GM18526 (cell line): ENCODE results near the gene SPATA31D3.
"Not testable (repeated sequence)": the region's sequence is repeated elsewhere in the genome, so short reads cannot be mapped to it uniquely, and the experiment has no call there.

Experiments
- POLR2A ChIP-seq: IDR thresholded peaks from 3 replicates; pipeline ENCODE4 v1.6.1; 2011; ENCODE audit not compliant: insufficient read length; ENCODE audit errors: extremely low read depth

Gene SPATA31D3

GRCh38 chr9:81971727-81972126, 28.4 kb downstream of the SPATA31D3 start:
- TF ChIP-seq POLR2A: no peak

DNA sequence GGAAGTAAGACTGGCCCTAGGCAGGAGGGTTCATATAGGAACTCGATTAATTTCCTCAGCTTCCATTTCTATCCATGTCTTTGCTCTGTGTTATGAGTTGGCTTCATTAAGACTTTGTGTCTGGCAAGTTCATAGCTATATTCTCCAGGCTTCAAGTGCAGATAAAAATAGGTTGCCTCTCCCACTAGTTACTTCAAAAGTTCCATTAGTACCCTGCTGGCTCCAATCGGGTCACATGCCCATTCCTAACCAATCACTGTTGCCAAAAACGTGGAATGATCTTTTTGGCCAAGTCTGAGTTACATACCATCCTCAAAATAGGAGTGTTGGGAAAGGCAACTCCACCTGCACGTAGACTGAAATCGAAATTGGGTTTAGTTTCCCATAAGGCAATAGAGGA, 31.5 kb downstream of the SPATA31D3 start:
- no peak for TF ChIP-seq POLR2A

DNA sequence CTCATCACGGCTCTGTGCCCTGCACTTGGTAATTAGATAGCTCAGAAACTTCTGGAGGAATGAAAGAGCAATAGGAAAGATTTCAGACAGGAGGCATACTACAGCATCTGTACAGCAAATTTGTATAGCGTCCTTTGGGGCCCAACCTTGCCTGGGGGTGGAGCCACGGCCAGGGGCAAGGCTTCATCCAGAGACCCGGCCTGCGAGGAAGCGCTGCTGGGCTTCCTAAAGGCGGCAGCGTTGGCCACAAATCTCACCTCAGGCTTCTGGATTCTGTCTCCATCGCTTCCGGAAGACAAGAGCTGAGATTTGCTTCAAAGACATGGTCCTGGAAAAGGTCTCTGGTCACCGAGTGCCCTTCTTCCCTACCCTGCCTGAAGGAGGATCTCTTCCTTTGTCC, 33.1 kb downstream of the SPATA31D3 start:
- TF ChIP-seq POLR2A: no peak

DNA sequence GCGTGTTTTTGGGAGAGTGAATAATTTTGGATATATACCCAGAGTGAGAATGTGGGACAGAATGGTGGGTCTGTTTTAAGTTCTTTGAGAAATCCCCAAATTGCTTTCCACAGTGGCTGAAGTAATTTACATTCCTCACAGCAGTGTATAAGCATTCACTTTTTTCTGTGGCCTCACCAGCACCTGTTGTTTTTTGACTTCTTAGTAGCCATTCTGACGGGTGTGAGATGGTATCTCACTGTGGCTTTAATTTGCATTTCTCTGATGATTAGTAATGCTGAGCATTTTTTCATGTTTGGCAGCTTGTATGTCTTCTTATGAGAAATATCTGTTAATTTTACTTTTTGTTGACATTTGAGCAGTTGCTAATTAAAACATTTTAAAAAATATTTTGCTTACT, 35.9 kb downstream of the SPATA31D3 start:
- TF ChIP-seq POLR2A: no peak

DNA sequence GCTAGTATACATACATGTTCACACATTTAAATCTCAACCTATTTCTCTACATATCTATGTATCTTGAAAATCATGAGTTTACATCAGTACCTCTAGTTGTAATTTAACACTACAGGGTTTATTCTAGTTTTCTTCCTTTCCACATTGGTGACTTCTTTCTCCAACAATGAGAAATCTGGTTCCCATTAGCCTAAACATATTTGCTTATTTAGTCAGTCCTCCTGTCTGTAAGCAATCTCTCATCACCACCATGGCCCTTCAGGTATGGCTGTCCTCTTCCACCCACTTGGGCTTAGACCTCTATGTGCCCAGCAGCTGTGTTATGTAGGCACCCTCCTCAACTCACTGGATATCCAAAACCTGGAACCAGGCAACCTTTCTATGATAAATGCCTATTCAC, 37.3 kb downstream of the SPATA31D3 start:
- TF ChIP-seq POLR2A: no peak

DNA sequence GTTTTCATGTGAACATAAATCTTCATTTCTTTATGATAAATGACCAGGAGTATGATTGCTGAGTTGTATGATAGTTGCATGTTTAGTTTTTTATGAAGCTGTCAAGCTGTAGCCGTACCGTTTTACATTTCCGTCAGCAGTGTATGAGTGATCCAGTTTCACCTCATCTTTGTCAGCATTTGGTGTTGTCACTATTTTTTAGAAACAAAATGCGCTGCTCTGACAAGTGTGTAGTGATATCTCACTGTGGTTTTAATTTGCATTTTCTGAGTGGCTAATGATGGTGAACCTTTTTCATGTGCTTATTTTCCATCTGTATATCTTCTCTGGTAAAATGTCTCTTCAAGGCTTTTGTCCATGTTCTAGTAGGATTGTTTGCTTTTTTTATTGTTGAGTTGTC, 38.6 kb downstream of the SPATA31D3 start:
- no peak for TF ChIP-seq POLR2A

DNA sequence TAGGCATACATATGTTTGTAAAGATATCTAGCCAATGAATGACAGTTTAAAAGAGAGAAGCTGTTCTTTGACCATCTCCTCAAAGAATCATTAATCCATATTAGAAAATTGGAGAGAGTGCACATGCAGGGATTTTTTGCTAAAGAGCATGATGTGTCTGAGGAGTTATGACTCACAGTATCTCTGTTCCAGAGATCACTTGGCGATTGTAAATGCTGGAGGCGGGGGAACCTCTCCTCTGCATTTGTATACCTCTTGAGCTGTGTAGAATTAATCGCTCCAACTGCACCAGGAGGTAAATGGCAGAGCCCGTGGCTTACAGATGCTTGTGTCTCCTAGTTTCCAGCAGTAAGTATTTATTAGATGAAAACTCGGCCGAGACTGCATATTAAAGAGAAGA, 41.6 kb downstream of the SPATA31D3 start:
- TF ChIP-seq POLR2A: no peak

DNA sequence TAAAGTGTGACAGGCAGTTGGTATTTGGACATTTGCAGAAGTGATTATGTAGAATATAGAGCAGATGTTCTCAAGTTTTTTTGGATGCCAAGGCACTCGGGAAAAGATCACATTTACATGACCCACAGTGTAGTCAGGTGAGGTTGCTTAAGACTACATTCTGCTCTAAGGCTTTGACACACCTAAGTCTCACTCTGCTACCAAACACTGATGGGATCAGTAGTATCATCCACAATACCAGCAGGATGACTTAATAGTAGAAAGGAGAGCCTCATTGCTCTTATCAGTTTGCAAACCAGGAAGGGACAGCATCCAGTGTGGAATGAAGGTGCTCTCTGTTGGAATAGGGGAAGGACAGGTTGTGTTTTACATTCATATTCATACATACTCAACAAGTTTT, 42.8 kb downstream of the SPATA31D3 start:
- no peak for TF ChIP-seq POLR2A

GRCh38 chr9:81988472-81988871, 45.2 kb downstream of the SPATA31D3 start, which contains the start of gene SPATA31D1:
Gene SPATA31D1 (plus strand): TSS chr9:81988772. CDS start chr9:81988819, 47 bp downstream.
- not testable (repeated sequence) for TF ChIP-seq POLR2A

GRCh38 chr9:81989700-81990099, 46.4 kb downstream of the SPATA31D3 start:
- TF ChIP-seq POLR2A: no peak

GRCh38 chr9:81993656-81994055, 50.4 kb downstream of the SPATA31D3 start:
- no peak for TF ChIP-seq POLR2A
